K562 (cell line): ENCODE measurements around the gene UNKL. TPM values are rescaled to one million over a fixed set of nuclear protein-coding genes. Genes with fewer than 3 reads are reported as not detected.

ENCODE experiments used
- ATAC-seq: fragments of 200-7000 bp; cut with Tn5 transposase; 3 replicates; pipeline ENCODE4 v1.9.1; 2020; ENCODE audit warnings: moderate library complexity
- BruUV-seq: library from RNA; stranded (reverse); fragments of 400-500 nt; replicated peaks from 2 replicates; lab custom pipeline; 2021; lab: Mats Ljungman, UMichigan
- CTCF ChIA-PET: fragments of 300-600 bp; formaldehyde crosslinking; extraction: SDS; loops from one replicate; lab custom pipeline; 2021; ENCODE audit warnings: low intra/inter-chr PET ratio; lab: Yijun Ruan, JAX
- POLR2A ChIA-PET: fragments of 300-600, 350-650 bp; sonication (Branson Sonifier 250); formaldehyde crosslinking; extraction: SDS; loops from one replicate; lab custom pipeline; 2021; ENCODE audit warnings: antibody characterized with exemption, inconsistent platforms; lab: Yijun Ruan, JAX
- DNase-seq, 4 experiments: peaks; one replicate each; pipeline versions ENCODE4 v3.0.0 to v3.0.0-alpha.2; 2011 to 2018; ENCODE audit warnings: low spot score in 3 of 4, mixed read lengths in 3 of 4; ENCODE audit errors: extremely low read depth in 1 of 4
- FAIRE-seq: peaks from 2 replicates; lab custom pipeline; 2011; peaks lifted over from hg19 to GRCh38; lab: Jason Lieb, UNC
- H2AFZ ChIP-seq: 2 replicates; pipeline ENCODE4 v1.6.0; 2011; ENCODE audit warnings: low read depth, low read length, control low read depth, inconsistent platforms
- H3K27ac ChIP-seq: fragments of 200-600 bp; 3 replicates; pipeline ENCODE4 v1.8.0; 2011; ENCODE audit warnings: low read depth, mild to moderate bottlenecking, control low read depth, inconsistent platforms, low read length, moderate library complexity, mixed read lengths; ENCODE audit errors: extremely low read depth
- H3K27me3 ChIP-seq, 2 experiments: fragments of 300-600 bp in 1 of 2; 2 replicates in 1 of 2; 3 replicates in 1 of 2; pipeline versions ENCODE4 v1.6.0 to v1.8.0; 2011; ENCODE audit warnings: inconsistent platforms in 2 of 2, low read length in 2 of 2, mild to moderate bottlenecking in 1 of 2, mixed read lengths in 1 of 2, moderate library complexity in 1 of 2; ENCODE audit not compliant: control insufficient read depth in 2 of 2, insufficient read depth in 2 of 2
- H3K36me3 ChIP-seq: fragments of 300-600 bp; 3 replicates; pipeline ENCODE4 v1.8.0; 2011; ENCODE audit warnings: mild to moderate bottlenecking, low read length, inconsistent platforms; ENCODE audit not compliant: control insufficient read depth, insufficient read depth
- H3K4me1 ChIP-seq, 2 experiments: fragments of 200-600 bp in 1 of 2; replicated peaks in 1 of 2; 2 replicates in 1 of 2; 3 replicates in 1 of 2; pipeline versions ENCODE4 v1.5.1 to v1.8.0; 2011; ENCODE audit warnings: inconsistent platforms in 2 of 2, low read length in 2 of 2, mild to moderate bottlenecking in 1 of 2, mixed read lengths in 1 of 2, moderate library complexity in 1 of 2; ENCODE audit not compliant: control insufficient read depth in 2 of 2, insufficient read depth in 2 of 2
- H3K4me2 ChIP-seq: 2 replicates; pipeline ENCODE4 v1.6.1; 2011; ENCODE audit warnings: low read length, control low read depth, inconsistent platforms, mixed read lengths; ENCODE audit not compliant: insufficient read depth
- H3K4me3 ChIP-seq: fragments of 200-600 bp; sonication (generic), shearing (Covaris generic); 2 replicates; pipeline ENCODE4 v1.5.1; 2016; ENCODE audit warnings: control low read depth, inconsistent platforms
- H3K79me2 ChIP-seq: fragments of 200-600 bp; 3 replicates; pipeline ENCODE4 v1.8.0; 2011; ENCODE audit warnings: low read length, inconsistent platforms; ENCODE audit not compliant: control insufficient read depth, insufficient read depth
- H3K9ac ChIP-seq, 2 experiments: 2 replicates each; pipeline versions ENCODE4 v1.6.0 to v1.6.1; 2011; ENCODE audit warnings: low read depth in 2 of 2, low read length in 2 of 2, control low read depth in 1 of 2, inconsistent platforms in 1 of 2, mild to moderate bottlenecking in 1 of 2, mixed read lengths in 1 of 2; ENCODE audit not compliant: insufficient read depth in 1 of 2
- H3K9me1 ChIP-seq: one replicate; pipeline ENCODE4 v1.6.0; 2011; ENCODE audit warnings: inconsistent platforms, mild to moderate bottlenecking, low read length, moderate library complexity; ENCODE audit not compliant: control insufficient read depth, insufficient read depth
- H3K9me3 ChIP-seq: replicated peaks from 2 replicates; pipeline ENCODE4 v1.5.1; 2011; ENCODE audit warnings: low read depth, low read length, inconsistent platforms; ENCODE audit not compliant: control insufficient read depth, insufficient read depth
- H4K20me1 ChIP-seq: replicated peaks from 2 replicates; pipeline ENCODE4 v1.6.1; 2011; ENCODE audit warnings: low read length, inconsistent platforms, mixed read lengths; ENCODE audit not compliant: control insufficient read depth, insufficient read depth
- CSDE1 ChIP-seq, 2 experiments: fragments of 450-650 bp; IDR thresholded peaks; 2 replicates each; pipeline ENCODE4 v1.6.1; 2016; ENCODE audit warnings: mild to moderate bottlenecking in 1 of 2
- HMG20A ChIP-seq: fragments of 450-650 bp; formaldehyde crosslinking; conservative IDR thresholded peaks from 2 replicates; pipeline ENCODE4 v1.4.0; 2020; ENCODE audit warnings: mild to moderate bottlenecking, mixed read lengths
- HNRNPLL ChIP-seq: fragments of 200-400 bp; formaldehyde crosslinking; IDR thresholded peaks from 2 replicates; pipeline ENCODE4 v1.6.1; 2017; ENCODE audit warnings: low read length, low read depth, mild to moderate bottlenecking; ENCODE audit not compliant: poor library complexity, severe bottlenecking
- NFXL1 ChIP-seq: fragments of 450-650 bp; formaldehyde crosslinking; IDR thresholded peaks from 2 replicates; pipeline ENCODE4 v1.4.0; 2021; ENCODE audit warnings: mild to moderate bottlenecking
- NR4A1 ChIP-seq, 2 experiments: fragments of 250-450 bp in 1 of 2; fragments of 450-650 bp in 1 of 2; sonication (Bioruptor Pico) in 1 of 2; IDR thresholded peaks; 2 replicates each; pipeline versions ENCODE4 v1.4.0 to v1.6.1; 2016 to 2020; ENCODE audit warnings: mild to moderate bottlenecking in 2 of 2, missing compliant biosample characterization in 1 of 2, missing genetic modification characterization in 1 of 2, moderate library complexity in 1 of 2
- POLR2G ChIP-seq: fragments of 200-400 bp; formaldehyde crosslinking; IDR thresholded peaks from 2 replicates; pipeline ENCODE4 v1.6.1; 2017; ENCODE audit warnings: low read depth, mild to moderate bottlenecking, antibody characterized with exemption, low read length, moderate library complexity
- PTTG1 ChIP-seq: fragments of 450-650 bp; IDR thresholded peaks from 2 replicates; pipeline ENCODE4 v1.6.1; 2016; ENCODE audit warnings: low read depth, mild to moderate bottlenecking, missing genetic modification characterization, missing compliant biosample characterization
- RBM22 ChIP-seq: fragments of 200-400 bp; formaldehyde crosslinking; IDR thresholded peaks from 2 replicates; pipeline ENCODE4 v1.6.1; 2018; ENCODE audit warnings: low read length, low read depth; ENCODE audit not compliant: poor library complexity, severe bottlenecking
- RBM39 ChIP-seq: fragments of 200-400 bp; formaldehyde crosslinking; optimal IDR thresholded peaks from 2 replicates; pipeline ENCODE3; 2018; ENCODE audit warnings: low read depth, low read length
- SMAD2 ChIP-seq: fragments of 150-350 bp; IDR thresholded peaks from 2 replicates; pipeline ENCODE4 v1.6.1; 2014; ENCODE audit warnings: low read depth, mild to moderate bottlenecking, low read length
- YBX1 ChIP-seq: fragments of 450-650 bp; IDR thresholded peaks from 2 replicates; pipeline ENCODE4 v1.7.1; 2016; ENCODE audit warnings: mild to moderate bottlenecking
- ZNF324 ChIP-seq: fragments of 250-450 bp; sonication (Bioruptor Pico); IDR thresholded peaks from 2 replicates; pipeline ENCODE4 v1.4.0; 2020; ENCODE audit warnings: mild to moderate bottlenecking
- ZNF707 ChIP-seq: fragments of 250-450 bp; sonication (Bioruptor Pico); conservative IDR thresholded peaks from 2 replicates; pipeline ENCODE4 v1.8.0; 2022; ENCODE audit warnings: inconsistent platforms, mild to moderate bottlenecking, moderate library complexity
- ZNF76 ChIP-seq: fragments of 250-450 bp; sonication (Bioruptor Pico); IDR thresholded peaks from 2 replicates; pipeline ENCODE4 v1.4.0; 2020; ENCODE audit warnings: mild to moderate bottlenecking, moderate library complexity, borderline replicate concordance
- WGBS: fragments of 100-300 bp; shearing (Covaris generic); methylation state at CpG from one replicate; pipeline ENCODE4 v1.1.6; 2016; ENCODE audit warnings: low coverage, mixed read lengths; ENCODE audit not compliant: insufficient coverage; ENCODE audit errors: missing lambda C conversion rate; 5-methylcytosine and 5-hydroxymethylcytosine counted together
- in situ Hi-C: fragments of 300-500 bp; cut with MboI; formaldehyde crosslinking; loops from 4 replicates; pipeline ENCODE4 v1.15.0; 2018; ENCODE audit warnings: inconsistent platforms, mixed read lengths
- intact Hi-C: fragments of 100-400 bp; cut with micrococcal nuclease; formaldehyde crosslinking; loops from 2 replicates; pipeline ENCODE4 v1.14.2; 2022
- polyA plus RNA-seq, 8 experiments: library from polyadenylated mRNA; depleted of rRNA in 4 of 8; stranded (reverse) in 5 of 8; unstranded in 3 of 8; fragments of >200 nt; fragmentation: Nextera tagmentation in 2 of 8; fragmentation: Illumina TruSeq in 1 of 8; extraction: Ambion mirVana in 2 of 8; extraction: Trizol in 1 of 8; gene quantifications; 2 replicates each; pipeline versions ENCODE4 v1.2.1 to v1.2.3, GENCODE V29; 2011 to 2014; ENCODE audit warnings: inconsistent platforms in 1 of 8, missing spikeins in 1 of 8
- total RNA-seq, 7 experiments: library from RNA; depleted of rRNA in 6 of 7; stranded (reverse); fragments of >200 nt in 6 of 7; fragmentation: Illumina TruSeq in 2 of 7; extraction: Trizol in 2 of 7; gene quantifications; 2 replicates each; pipeline versions ENCODE4 v1.2.1 to v1.2.3, GENCODE V29; 2011 to 2021; ENCODE audit warnings: low replicate concordance in 1 of 7
- TF ChIP-seq, protein P1 (sequence below): fragments of 450-650 bp; IDR thresholded peaks from 2 replicates; pipeline ENCODE4 v1.6.1; 2016; ENCODE audit warnings: low read depth, mild to moderate bottlenecking, moderate library complexity

UNKL gene
- total and polyA plus RNA-seq, 9 of the 15 experiments (the other 6 are each of a cell fraction or from before 2014, with no cell fraction given) = 0.37 to 30.2 (median 5.1) TPM

DNA sequence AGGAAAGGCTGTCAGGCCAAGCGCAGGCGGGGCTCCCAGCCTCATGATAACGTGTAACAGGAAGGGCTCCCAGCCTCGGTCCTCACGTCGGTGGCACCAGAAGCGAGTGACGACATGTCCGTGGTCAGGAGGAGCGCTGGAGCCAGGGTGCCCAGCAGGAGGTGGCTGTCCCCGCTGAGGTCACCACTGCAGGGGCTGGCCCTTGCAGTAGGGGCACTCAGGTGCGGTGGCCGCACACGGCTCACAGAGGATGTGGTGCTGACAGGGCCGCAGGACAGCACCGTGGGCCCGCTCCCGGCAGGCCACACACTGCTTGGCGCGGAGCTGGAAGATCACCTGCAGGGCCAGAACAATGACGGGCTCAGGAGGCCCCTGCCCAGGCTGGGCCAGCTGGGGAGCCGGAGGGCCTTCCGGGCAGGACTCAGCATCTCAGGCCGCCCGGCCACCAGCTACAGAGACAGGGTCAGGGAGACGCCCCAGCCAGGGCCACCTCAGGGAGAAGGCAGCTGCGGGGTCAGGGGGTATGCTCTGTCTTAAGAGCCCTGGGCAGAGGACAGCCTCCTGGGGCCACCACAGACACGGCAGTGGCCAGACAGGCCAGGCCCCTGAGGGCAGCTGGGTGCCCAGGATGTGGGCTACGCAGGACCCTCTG lies 48.3 kb downstream of the UNKL start (continued):
- no peak for TF ChIP-seq RBM39
- TF ChIP-seq YBX1 = no peak
- no peak for TF ChIP-seq SMAD2

DNA sequence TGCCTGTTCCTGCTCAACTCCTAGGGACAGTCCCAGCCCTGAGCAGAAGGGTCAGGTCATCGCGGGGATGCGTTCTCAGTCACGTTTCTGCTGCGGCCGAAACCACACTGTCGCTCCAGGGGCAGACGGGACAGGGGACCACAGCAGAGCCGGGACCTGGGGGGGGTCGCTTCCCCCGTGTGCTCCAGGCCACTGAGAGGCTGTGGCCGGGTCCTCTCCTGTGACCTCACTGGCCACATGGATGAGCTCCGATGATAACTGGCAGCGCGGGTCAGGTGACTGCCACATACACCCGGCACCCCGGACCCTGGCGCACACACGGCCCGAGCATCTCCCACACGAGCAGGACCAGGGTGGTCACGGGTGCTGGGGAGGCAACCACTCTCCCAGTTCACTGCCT lies 50.0 kb downstream of the UNKL start:
- 0 out of 2 replicates have a peak, but pooled peaks cover 12% of the 10 kb centered on the region for H4K20me1 ChIP-seq

More for the DNA sequence above, 50.0 kb downstream of the UNKL start:
- Histone ChIP-seq H3K4me2 (no peak overlapping the region), H2AFZ (no peak overlapping the region), H3K79me2 (peaks cover 14% of the 10 kb centered on the region)
- intact Hi-C loops = no loop called here
- FAIRE-seq = no peak
- no peak for TF ChIP-seq NFXL1
- no peak for TF ChIP-seq PTTG1 (tag)
- TF ChIP-seq POLR2G = peak; percentile 35; the same call in 1 of the 2 replicates
- no peak for TF ChIP-seq ZNF76
- TF ChIP-seq, protein P1, sequence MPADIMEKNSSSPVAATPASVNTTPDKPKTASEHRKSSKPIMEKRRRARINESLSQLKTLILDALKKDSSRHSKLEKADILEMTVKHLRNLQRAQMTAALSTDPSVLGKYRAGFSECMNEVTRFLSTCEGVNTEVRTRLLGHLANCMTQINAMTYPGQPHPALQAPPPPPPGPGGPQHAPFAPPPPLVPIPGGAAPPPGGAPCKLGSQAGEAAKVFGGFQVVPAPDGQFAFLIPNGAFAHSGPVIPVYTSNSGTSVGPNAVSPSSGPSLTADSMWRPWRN = no peak
- no peak for TF ChIP-seq CSDE1 (IDR thresholded peaks at IDR 0.05)
- no peak for TF ChIP-seq ZNF324 (CRISPR knock-in tag)
- TF ChIP-seq HNRNPLL = no peak
- TF ChIP-seq HMG20A (CRISPR knock-in tag) = no peak
- peak; percentile 34 for TF ChIP-seq RBM22
- TF ChIP-seq ZNF707 (CRISPR knock-in tag) = no peak
- TF ChIP-seq NR4A1 (CRISPR knock-in tag; IDR thresholded peaks at IDR 0.05) = no peak
- no peak for TF ChIP-seq NR4A1 (tag; IDR thresholded peaks at IDR 0.05)
- TF ChIP-seq, all 486 proteins: peak for 2
- in situ Hi-C loops = no loop called here
- H3K36me3 ChIP-seq = peaks cover 78% of the 10 kb centered on the region; the same call in 2 of the 3 replicates
- H3K27ac ChIP-seq = no peak overlapping the region
- WGBS = 78% methylated on average over 16 of the region's 22 CpGs
- BruUV-seq = no TSS peak
- H3K9me3 ChIP-seq = no peaks in the 10 kb centered on the region
- H3K27me3 ChIP-seq = no peaks in the 10 kb centered on the region
- POLR2A ChIA-PET = interaction anchor here (0.8 to 8.1 kb wide), 6 partner anchors 11 to 597 kb away, joined by 3 to 73 read pairs (median 4); no protein-coding TSS in a partner anchor
- no peak overlapping the region for H3K4me3 ChIP-seq
- H3K4me1 ChIP-seq = peaks cover 0 to 48% of the 10 kb centered on the region in 2 experiments; a peak in 2 of 5 replicates
- peak overlapping the region in 1 of 2 experiments; percentile 20; a peak in 1 of 4 replicates for H3K9ac ChIP-seq
- DNase-seq (no peak), ATAC-seq (no peak)
- no peaks in the 10 kb centered on the region for H3K9me1 ChIP-seq
- CTCF ChIA-PET = interaction anchor here (0.7 kb wide), 1 partner anchor 35 kb away, joined by 3 read pairs; no protein-coding TSS in a partner anchor
